Measurements from ENCODE around the gene CARTPT. TPM values are rescaled to one million over a fixed set of nuclear protein-coding genes. Genes with fewer than 3 reads are reported as not detected.

CARTPT gene
- total RNA-seq, 1 donor from 2014 or later = not detected

- DNase-seq = no peak
- Mint-ChIP-seq H3K36me3 (ENCODE audit: unreplicated experiment) (no peaks in the 10 kb centered on the region), H3K27me3 (ENCODE audit: unreplicated experiment) (peaks cover 3% of the 10 kb centered on the region), H3K27ac (ENCODE audit: unreplicated experiment) (no peak overlapping the region), H3K9me3 (ENCODE audit: unreplicated experiment) (peaks cover 2% of the 10 kb centered on the region), H3K4me1 (ENCODE audit: low read depth, unreplicated experiment) (no peaks in the 10 kb centered on the region), H3K4me3 (ENCODE audit: unreplicated experiment) (no peak overlapping the region)
- no peak for TF ChIP-seq CTCF (IDR thresholded peaks at IDR 0.05; ENCODE audit: partially characterized antibody, unreplicated experiment)
Measured at GRCh38 chr5:71748360-71748759, 29.3 kb downstream of the CARTPT start.

- H3K4me3 Mint-ChIP-seq (ENCODE audit: unreplicated experiment) = no peak overlapping the region
- H3K27me3 Mint-ChIP-seq (ENCODE audit: unreplicated experiment) = no peaks in the 10 kb centered on the region
- DNase-seq = no peak
- no peak for TF ChIP-seq CTCF (IDR thresholded peaks at IDR 0.05; ENCODE audit: partially characterized antibody, unreplicated experiment)
- H3K9me3 Mint-ChIP-seq (ENCODE audit: unreplicated experiment) = peaks cover 2% of the 10 kb centered on the region
- no peaks in the 10 kb centered on the region for H3K36me3 Mint-ChIP-seq (ENCODE audit: unreplicated experiment)
- H3K4me1 Mint-ChIP-seq (ENCODE audit: low read depth, unreplicated experiment) = no peaks in the 10 kb centered on the region
- H3K27ac Mint-ChIP-seq (ENCODE audit: unreplicated experiment) = no peak overlapping the region
Measured at GRCh38 chr5:71751422-71751821, 32.3 kb downstream of the CARTPT start.

GRCh38 chr5:71752441-71753190 lies 33.5 kb downstream of the CARTPT start:
- H3K27ac Mint-ChIP-seq (ENCODE audit: unreplicated experiment) = no peak overlapping the region
- no peak for TF ChIP-seq CTCF (IDR thresholded peaks at IDR 0.05; ENCODE audit: partially characterized antibody, unreplicated experiment)
- peaks cover 2% of the 10 kb centered on the region for H3K9me3 Mint-ChIP-seq (ENCODE audit: unreplicated experiment)
- no peaks in the 10 kb centered on the region for H3K36me3 Mint-ChIP-seq (ENCODE audit: unreplicated experiment)
- no peak overlapping the region for H3K4me3 Mint-ChIP-seq (ENCODE audit: unreplicated experiment)
- no peaks in the 10 kb centered on the region for H3K4me1 Mint-ChIP-seq (ENCODE audit: low read depth, unreplicated experiment)
- DNase-seq = no peak
- no peaks in the 10 kb centered on the region for H3K27me3 Mint-ChIP-seq (ENCODE audit: unreplicated experiment)

- no peaks in the 10 kb centered on the region for H3K4me1 Mint-ChIP-seq (ENCODE audit: low read depth, unreplicated experiment)
- peak; percentile 33 for TF ChIP-seq CTCF (IDR thresholded peaks at IDR 0.05; ENCODE audit: partially characterized antibody, unreplicated experiment)
- H3K27ac Mint-ChIP-seq (ENCODE audit: unreplicated experiment) = no peak overlapping the region
Measured at GRCh38 chr5:71757590-71758543, 38.8 kb downstream of the CARTPT start.

More at GRCh38 chr5:71757590-71758543, 38.8 kb downstream of the CARTPT start:
- Mint-ChIP-seq H3K4me3 (ENCODE audit: unreplicated experiment) (no peak overlapping the region), H3K9me3 (ENCODE audit: unreplicated experiment) (peaks cover 3% of the 10 kb centered on the region), H3K27me3 (ENCODE audit: unreplicated experiment) (no peaks in the 10 kb centered on the region), H3K36me3 (ENCODE audit: unreplicated experiment) (no peaks in the 10 kb centered on the region)
- peak; percentile 69 for DNase-seq

Measured in glutamatergic neuron (in vitro differentiated cells).